Suppressor macrophage (primary cell): ENCODE results near the gene UQCRHL.

Experiments used
- DNase-seq, 4 experiments: peaks; one replicate each; pipeline ENCODE4 v3.0.0-alpha.2; 2020 to 2022

Gene UQCRHL

GRCh38 chr1:15757575-15758342 lies 49.7 kb downstream of the UQCRHL start:
- no peak for DNase-seq
